T1000 (cell line): ENCODE data around the gene MPZL2.

Experiments used
- DNase-seq: peaks from one replicate; lab custom pipeline; 2025; ENCODE audit warnings: mixed read lengths; lab: John Stamatoyannopoulos, UW

Gene MPZL2

GRCh38 chr11:118219732-118220131 lies 44.4 kb downstream of the MPZL2 start:
- DNase-seq, result no peak

GRCh38 chr11:118219244-118219643 lies 44.9 kb downstream of the MPZL2 start:
- DNase-seq, result no peak

- DNase-seq, result no peak
Measured at GRCh38 chr11:118217575-118217974, 46.5 kb downstream of the MPZL2 start.

- DNase-seq, result no peak
Measured at GRCh38 chr11:118216621-118217481, 47.2 kb downstream of the MPZL2 start.

- DNase-seq, result no peak
Measured at GRCh38 chr11:118215765-118216164, 48.3 kb downstream of the MPZL2 start.

GRCh38 chr11:118215262-118215661 lies 48.8 kb downstream of the MPZL2 start:
- no peak for DNase-seq

- no peak for DNase-seq
Measured at GRCh38 chr11:118214210-118214914, 49.7 kb downstream of the MPZL2 start.

- DNase-seq, result no peak
Measured at GRCh38 chr11:118213781-118214180, 50.3 kb downstream of the MPZL2 start.

- no peak for DNase-seq
Measured at GRCh38 chr11:118213201-118213600, 50.9 kb downstream of the MPZL2 start.

- DNase-seq, result no peak
Measured at GRCh38 chr11:118212781-118213191, 51.3 kb downstream of the MPZL2 start.

- DNase-seq, result no peak
Measured at GRCh38 chr11:118212131-118212725, 51.9 kb downstream of the MPZL2 start.

GRCh38 chr11:118211006-118211405 lies 53.1 kb downstream of the MPZL2 start:
- no peak for DNase-seq

- no peak for DNase-seq
Measured at GRCh38 chr11:118210323-118210722, 53.8 kb downstream of the MPZL2 start.

GRCh38 chr11:118209033-118209432 lies 55.1 kb downstream of the MPZL2 start:
- DNase-seq, result no peak

- no peak for DNase-seq
Measured at GRCh38 chr11:118207079-118207478, 57.0 kb downstream of the MPZL2 start.

- DNase-seq, result no peak
Measured at GRCh38 chr11:118206391-118207031, 57.6 kb downstream of the MPZL2 start.

- no peak for DNase-seq
Measured at GRCh38 chr11:118205606-118206378, 58.3 kb downstream of the MPZL2 start.
